ENCODE measurements around the gene CACNG6.

The CACNG6 gene

GRCh38 chr19:53958168-53958571, 33.3 kb upstream of the CACNG6 start:
- no peaks in the 10 kb centered on the region for H3K79me1 ChIP-seq (ENCODE audit: low read length)
- H2AFZ ChIP-seq (ENCODE audit: insufficient read depth, low read length, poor library complexity): no peak overlapping the region
- H3K4me1 ChIP-seq (ENCODE audit: control insufficient read depth in 1 of 2, insufficient read depth in 2 of 2, low read length in 2 of 2): peaks cover 0 to 2% of the 10 kb centered on the region in 2 experiments
- H3K18ac ChIP-seq (ENCODE audit: low read length): no peak overlapping the region
- H3K14ac ChIP-seq (ENCODE audit: low read length): no peak overlapping the region
- H3K4ac ChIP-seq (ENCODE audit: low read depth, low read length): no peak overlapping the region
- no peak overlapping the region for H3K4me3 ChIP-seq (ENCODE audit: low read depth, low read length)
- no peak overlapping the region for H4K91ac ChIP-seq (ENCODE audit: low read depth, low read length)
- no peak overlapping the region for H2AK5ac ChIP-seq (ENCODE audit: low read length)
- H4K12ac ChIP-seq (ENCODE audit: low read depth, low read length): no peak overlapping the region
- no peak overlapping the region for H2BK5ac ChIP-seq (ENCODE audit: low read depth, low read length, poor library complexity)
- no peak overlapping the region for H3K23ac ChIP-seq (ENCODE audit: low read length)
- no peak overlapping the region for H3K9ac ChIP-seq (ENCODE audit: low read length)
- H3K36me3 ChIP-seq (ENCODE audit: control insufficient read depth in 1 of 2, insufficient read depth in 2 of 2, low read length in 2 of 2): no peaks in the 10 kb centered on the region
- H2BK12ac ChIP-seq (ENCODE audit: low read length): no peak overlapping the region
- peaks cover 47% of the 10 kb centered on the region for H3K27me3 ChIP-seq (ENCODE audit: insufficient read depth, low read length)
- no peak overlapping the region for H3K4me2 ChIP-seq (ENCODE audit: low read length)
- H3K79me2 ChIP-seq (ENCODE audit: control insufficient read depth, insufficient read depth, low read length, poor library complexity): no peaks in the 10 kb centered on the region
- WGBS (ENCODE audit: extremely low coverage, insufficient coverage, insufficient read length): no CpG with 5 or more reads among the region's 14 CpGs
- H3K27ac ChIP-seq (ENCODE audit: low read depth, low read length): no peak overlapping the region
- DNase-seq: no peak
- no peak overlapping the region for H4K8ac ChIP-seq (ENCODE audit: low read depth, low read length)
- H2BK120ac ChIP-seq (ENCODE audit: insufficient read depth, low read length, poor library complexity): no peak overlapping the region
- H3K9me3 ChIP-seq (ENCODE audit: insufficient read depth, low read depth, low read length): peaks cover 4% of the 10 kb centered on the region

GRCh38 chr19:53958823-53959757, 32.3 kb upstream of the CACNG6 start:
- Histone ChIP-seq H2BK5ac (ENCODE audit: low read depth, low read length, poor library complexity) (no peak overlapping the region), H2BK120ac (ENCODE audit: insufficient read depth, low read length, poor library complexity) (no peak overlapping the region), H2AFZ (ENCODE audit: insufficient read depth, low read length, poor library complexity) (no peak overlapping the region), H3K18ac (ENCODE audit: low read length) (no peak overlapping the region), H3K9ac (ENCODE audit: low read length) (no peak overlapping the region), H3K4ac (ENCODE audit: low read depth, low read length) (no peak overlapping the region), H4K12ac (ENCODE audit: low read depth, low read length) (no peak overlapping the region), H3K14ac (ENCODE audit: low read length) (no peak overlapping the region), H3K4me3 (ENCODE audit: low read depth, low read length) (no peak overlapping the region), H4K8ac (ENCODE audit: low read depth, low read length) (no peak overlapping the region), H3K4me1 (ENCODE audit: control insufficient read depth in 1 of 2, insufficient read depth in 2 of 2, low read length in 2 of 2) (peaks cover 0 to 2% of the 10 kb centered on the region in 2 experiments), H3K9me3 (ENCODE audit: insufficient read depth, low read depth, low read length) (peaks cover 4% of the 10 kb centered on the region), H3K23ac (ENCODE audit: low read length) (no peak overlapping the region), H3K36me3 (ENCODE audit: control insufficient read depth in 1 of 2, insufficient read depth in 2 of 2, low read length in 2 of 2) (no peaks in the 10 kb centered on the region), H3K27ac (ENCODE audit: low read depth, low read length) (no peak overlapping the region), H2BK12ac (ENCODE audit: low read length) (no peak overlapping the region), H3K4me2 (ENCODE audit: low read length) (no peak overlapping the region), H3K79me1 (ENCODE audit: low read length) (no peaks in the 10 kb centered on the region), H4K91ac (ENCODE audit: low read depth, low read length) (no peak overlapping the region), H2AK5ac (ENCODE audit: low read length) (no peak overlapping the region), H3K79me2 (ENCODE audit: control insufficient read depth, insufficient read depth, low read length, poor library complexity) (no peaks in the 10 kb centered on the region), H3K27me3 (ENCODE audit: insufficient read depth, low read length) (peaks cover 51% of the 10 kb centered on the region)
- WGBS (ENCODE audit: extremely low coverage, insufficient coverage, insufficient read length): no CpG with 5 or more reads among the region's 22 CpGs
- no peak for DNase-seq

- no peak overlapping the region for H3K18ac ChIP-seq (ENCODE audit: low read length)
- no CpG with 5 or more reads among the region's 10 CpGs for WGBS (ENCODE audit: extremely low coverage, insufficient coverage, insufficient read length)
- no peaks in the 10 kb centered on the region for H3K79me2 ChIP-seq (ENCODE audit: control insufficient read depth, insufficient read depth, low read length, poor library complexity)
- no peak overlapping the region for H2BK5ac ChIP-seq (ENCODE audit: low read depth, low read length, poor library complexity)
- no peaks in the 10 kb centered on the region for H3K36me3 ChIP-seq (ENCODE audit: control insufficient read depth in 1 of 2, insufficient read depth in 2 of 2, low read length in 2 of 2)
- H3K4me3 ChIP-seq (ENCODE audit: low read depth, low read length): no peak overlapping the region
- no peaks in the 10 kb centered on the region for H3K79me1 ChIP-seq (ENCODE audit: low read length)
- DNase-seq: no peak
- H4K91ac ChIP-seq (ENCODE audit: low read depth, low read length): no peak overlapping the region
- H2BK12ac ChIP-seq (ENCODE audit: low read length): no peak overlapping the region
- H3K4me2 ChIP-seq (ENCODE audit: low read length): no peak overlapping the region
- no peak overlapping the region for H4K12ac ChIP-seq (ENCODE audit: low read depth, low read length)
- H2BK120ac ChIP-seq (ENCODE audit: insufficient read depth, low read length, poor library complexity): no peak overlapping the region
- H3K4me1 ChIP-seq (ENCODE audit: control insufficient read depth in 1 of 2, insufficient read depth in 2 of 2, low read length in 2 of 2): peaks cover 0 to 2% of the 10 kb centered on the region in 2 experiments
- H3K27me3 ChIP-seq (ENCODE audit: insufficient read depth, low read length): peaks cover 51% of the 10 kb centered on the region
- H3K9ac ChIP-seq (ENCODE audit: low read length): no peak overlapping the region
- H3K4ac ChIP-seq (ENCODE audit: low read depth, low read length): no peak overlapping the region
- H4K8ac ChIP-seq (ENCODE audit: low read depth, low read length): no peak overlapping the region
- no peak overlapping the region for H2AFZ ChIP-seq (ENCODE audit: insufficient read depth, low read length, poor library complexity)
- H3K27ac ChIP-seq (ENCODE audit: low read depth, low read length): no peak overlapping the region
- H3K14ac ChIP-seq (ENCODE audit: low read length): no peak overlapping the region
- H3K9me3 ChIP-seq (ENCODE audit: insufficient read depth, low read depth, low read length): peaks cover 4% of the 10 kb centered on the region
- H3K23ac ChIP-seq (ENCODE audit: low read length): no peak overlapping the region
- no peak overlapping the region for H2AK5ac ChIP-seq (ENCODE audit: low read length)
These were observed 31.2 kb upstream of the CACNG6 start for GRCh38 chr19:53960187-53960586.

GRCh38 chr19:53960886-53961285, 30.6 kb upstream of the CACNG6 start:
- H3K9me3 ChIP-seq (ENCODE audit: insufficient read depth, low read depth, low read length): peaks cover 4% of the 10 kb centered on the region
- peaks cover 51% of the 10 kb centered on the region for H3K27me3 ChIP-seq (ENCODE audit: insufficient read depth, low read length)
- H2BK12ac ChIP-seq (ENCODE audit: low read length): no peak overlapping the region
- no peak overlapping the region for H3K27ac ChIP-seq (ENCODE audit: low read depth, low read length)
- peaks cover 0 to 2% of the 10 kb centered on the region in 2 experiments for H3K4me1 ChIP-seq (ENCODE audit: control insufficient read depth in 1 of 2, insufficient read depth in 2 of 2, low read length in 2 of 2)
- H3K36me3 ChIP-seq (ENCODE audit: control insufficient read depth in 1 of 2, insufficient read depth in 2 of 2, low read length in 2 of 2): no peaks in the 10 kb centered on the region
- no peak overlapping the region for H2BK5ac ChIP-seq (ENCODE audit: low read depth, low read length, poor library complexity)
- H3K18ac ChIP-seq (ENCODE audit: low read length): no peak overlapping the region
- H2AFZ ChIP-seq (ENCODE audit: insufficient read depth, low read length, poor library complexity): no peak overlapping the region
- no peaks in the 10 kb centered on the region for H3K79me1 ChIP-seq (ENCODE audit: low read length)
- no peak overlapping the region for H2BK120ac ChIP-seq (ENCODE audit: insufficient read depth, low read length, poor library complexity)
- no peaks in the 10 kb centered on the region for H3K79me2 ChIP-seq (ENCODE audit: control insufficient read depth, insufficient read depth, low read length, poor library complexity)
- H3K4me2 ChIP-seq (ENCODE audit: low read length): no peak overlapping the region
- H3K4ac ChIP-seq (ENCODE audit: low read depth, low read length): no peak overlapping the region
- H4K12ac ChIP-seq (ENCODE audit: low read depth, low read length): no peak overlapping the region
- no CpG with 5 or more reads among the region's 8 CpGs for WGBS (ENCODE audit: extremely low coverage, insufficient coverage, insufficient read length)
- no peak overlapping the region for H4K8ac ChIP-seq (ENCODE audit: low read depth, low read length)
- H3K9ac ChIP-seq (ENCODE audit: low read length): no peak overlapping the region
- H4K91ac ChIP-seq (ENCODE audit: low read depth, low read length): no peak overlapping the region
- H3K23ac ChIP-seq (ENCODE audit: low read length): no peak overlapping the region
- no peak overlapping the region for H2AK5ac ChIP-seq (ENCODE audit: low read length)
- no peak overlapping the region for H3K4me3 ChIP-seq (ENCODE audit: low read depth, low read length)
- no peak overlapping the region for H3K14ac ChIP-seq (ENCODE audit: low read length)
- no peak for DNase-seq

Data from trophoblast cell (in vitro differentiated cells and primary cell).